Neural cell (in vitro differentiated cells): ENCODE measurements around the gene FGD3. TPM values are rescaled to one million over a fixed set of nuclear protein-coding genes. Genes with fewer than 3 reads are reported as not detected.

Source experiments
- H2AFZ ChIP-seq: fragments of 200-600, 300-800 bp; sonication (generic), shearing (Covaris generic); 2 replicates; pipeline ENCODE4 v1.6.0; 2014; ENCODE audit warnings: low read depth, mild to moderate bottlenecking, antibody characterized with exemption, low read length, moderate library complexity
- H3F3A ChIP-seq: fragments of 200-600 bp; shearing (Covaris generic); 2 replicates; pipeline ENCODE4 v1.6.1; 2016; ENCODE audit warnings: mild to moderate bottlenecking, moderate library complexity, mixed read lengths, antibody characterized with exemption, low read length; ENCODE audit not compliant: insufficient read depth, poor library complexity, severe bottlenecking
- H3K27ac ChIP-seq: fragments of 200-600, 300-800 bp; sonication (generic), shearing (Covaris generic); 2 replicates; pipeline ENCODE4 v1.5.1; 2014; ENCODE audit warnings: mild to moderate bottlenecking, low read length, moderate library complexity
- H3K27me3 ChIP-seq: fragments of 300-800, 200-600 bp; sonication (generic), shearing (Covaris generic); 2 replicates; pipeline ENCODE4 v1.6.0; 2014; ENCODE audit warnings: mild to moderate bottlenecking, low read depth, low read length, moderate library complexity; ENCODE audit not compliant: insufficient read depth
- H3K36me3 ChIP-seq: fragments of 300-800, 200-600 bp; sonication (generic), shearing (Covaris generic); 2 replicates; pipeline ENCODE4 v1.5.1; 2014; ENCODE audit warnings: mild to moderate bottlenecking, antibody characterized with exemption, low read length, moderate library complexity; ENCODE audit not compliant: insufficient read depth
- H3K4me2 ChIP-seq: fragments of 300-800, 200-600 bp; sonication (generic), shearing (Covaris generic); 2 replicates; pipeline ENCODE4 v1.6.0; 2014; ENCODE audit warnings: mild to moderate bottlenecking, low read length
- H3K4me3 ChIP-seq: fragments of 300-800, 200-600 bp; sonication (generic), shearing (Covaris generic); 2 replicates; pipeline ENCODE4 v1.5.1; 2014; ENCODE audit warnings: mild to moderate bottlenecking, low read length, moderate library complexity
- H3K79me2 ChIP-seq: fragments of 200-600 bp; shearing (Covaris generic); replicated peaks from 2 replicates; pipeline ENCODE4 v1.6.0; 2014; ENCODE audit warnings: mild to moderate bottlenecking, low read length, moderate library complexity; ENCODE audit not compliant: insufficient read depth
- H3K9ac ChIP-seq: fragments of 300-800, 200-600 bp; sonication (generic), shearing (Covaris generic); 2 replicates; pipeline ENCODE4 v1.6.1; 2016; ENCODE audit warnings: mild to moderate bottlenecking, low read length, mixed read lengths
- H3K9me2 ChIP-seq: fragments of 200-600 bp; shearing (Covaris generic); 2 replicates; pipeline ENCODE4 v1.6.1; 2016; ENCODE audit warnings: mild to moderate bottlenecking, low read length, mixed read lengths; ENCODE audit not compliant: insufficient read depth
- H3K9me3 ChIP-seq: fragments of 200-600, 300-800 bp; sonication (generic), shearing (Covaris generic); 2 replicates; pipeline ENCODE4 v1.6.1; 2016; ENCODE audit warnings: mild to moderate bottlenecking, mixed run types, low read length, moderate library complexity, mixed read lengths
- H4K20me1 ChIP-seq: fragments of 200-600 bp; shearing (Covaris generic); 2 replicates; pipeline ENCODE4 v1.6.1; 2016; ENCODE audit warnings: mild to moderate bottlenecking, mixed run types; ENCODE audit not compliant: insufficient read depth
- EP300 ChIP-seq: fragments of 450-650 bp; conservative IDR thresholded peaks from 2 replicates; pipeline ENCODE4 v1.6.1; 2014; ENCODE audit warnings: antibody characterized with exemption, mild to moderate bottlenecking, moderate library complexity; ENCODE audit not compliant: poor library complexity, severe bottlenecking
- EZH2 ChIP-seq: fragments of 200-600, 300-800 bp; shearing (Covaris generic), sonication (generic); IDR thresholded peaks from 2 replicates; pipeline ENCODE4 v1.6.1; 2014; ENCODE audit warnings: antibody characterized with exemption, low read length, borderline replicate concordance, mild to moderate bottlenecking; ENCODE audit not compliant: insufficient read depth, poor library complexity, severe bottlenecking
- MXI1 ChIP-seq: fragments of 450-650 bp; conservative IDR thresholded peaks from 2 replicates; pipeline ENCODE4 v1.6.1; 2014; ENCODE audit warnings: antibody characterized with exemption, mild to moderate bottlenecking; ENCODE audit not compliant: poor library complexity, severe bottlenecking
- POLR2AphosphoS5 ChIP-seq: IDR thresholded peaks from 2 replicates; pipeline ENCODE4 v1.6.1; 2012
- RAD21 ChIP-seq: fragments of 450-650 bp; conservative IDR thresholded peaks from 2 replicates; pipeline ENCODE4 v1.6.1; 2014; ENCODE audit warnings: antibody characterized with exemption, mild to moderate bottlenecking, moderate library complexity
- SMC3 ChIP-seq: fragments of 450-650 bp; conservative IDR thresholded peaks from 2 replicates; pipeline ENCODE4 v1.6.1; 2014; ENCODE audit warnings: antibody characterized with exemption, mild to moderate bottlenecking, moderate library complexity; ENCODE audit not compliant: poor library complexity
- TAF1 ChIP-seq: IDR thresholded peaks from 2 replicates; pipeline ENCODE4 v1.6.1; 2012; ENCODE audit warnings: low read depth
- polyA plus RNA-seq: library from polyadenylated mRNA; depleted of rRNA; stranded (reverse); fragments of >200 nt; gene quantifications from 2 replicates; pipeline ENCODE4 v1.2.3, GENCODE V29; 2014
- TF ChIP-seq, protein P1 (sequence below): IDR thresholded peaks from 2 replicates; pipeline ENCODE4 v1.6.1; 2012; ENCODE audit warnings: borderline replicate concordance
- TF ChIP-seq, protein P2 (sequence below): fragments of 450-650 bp; IDR thresholded peaks from 2 replicates; pipeline ENCODE4 v1.5.1; 2014; ENCODE audit warnings: antibody characterized with exemption, mild to moderate bottlenecking, moderate library complexity; ENCODE audit not compliant: poor library complexity, severe bottlenecking

FGD3 gene
- polyA plus RNA-seq, 1 donor from 2014 or later, result 8.3 TPM

DNA sequence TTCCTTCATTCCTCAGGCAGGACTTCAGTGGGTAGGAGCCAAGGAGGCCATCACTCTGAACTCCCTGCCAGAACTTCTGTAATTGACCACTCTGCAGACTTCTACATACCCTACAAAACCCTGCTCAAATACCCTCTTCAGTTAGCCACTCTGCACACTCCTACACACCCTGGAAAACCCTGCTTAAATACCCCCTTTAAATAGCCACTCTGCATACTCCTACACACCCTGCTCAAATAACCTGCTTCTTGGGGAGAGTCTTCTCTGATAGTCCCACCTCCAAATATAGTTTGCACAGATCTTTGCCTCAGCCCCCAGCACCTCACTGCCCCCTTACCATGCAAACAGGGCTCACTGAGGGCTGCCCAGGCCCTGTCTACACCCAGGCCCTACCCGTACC, 130.0 kb downstream of the FGD3 start:
- H3K79me2 ChIP-seq, result no peaks in the 10 kb centered on the region
- no peak overlapping the region for H3K9ac ChIP-seq
- no peak overlapping the region for H3K4me2 ChIP-seq
- H4K20me1 ChIP-seq, result no peaks in the 10 kb centered on the region
- TF ChIP-seq MXI1 (no peak), RAD21 (no peak), TAF1 (no peak), SMC3 (no peak), POLR2AphosphoS5 (no peak), EZH2 (no peak), EP300 (no peak)
- TF ChIP-seq, protein P1, sequence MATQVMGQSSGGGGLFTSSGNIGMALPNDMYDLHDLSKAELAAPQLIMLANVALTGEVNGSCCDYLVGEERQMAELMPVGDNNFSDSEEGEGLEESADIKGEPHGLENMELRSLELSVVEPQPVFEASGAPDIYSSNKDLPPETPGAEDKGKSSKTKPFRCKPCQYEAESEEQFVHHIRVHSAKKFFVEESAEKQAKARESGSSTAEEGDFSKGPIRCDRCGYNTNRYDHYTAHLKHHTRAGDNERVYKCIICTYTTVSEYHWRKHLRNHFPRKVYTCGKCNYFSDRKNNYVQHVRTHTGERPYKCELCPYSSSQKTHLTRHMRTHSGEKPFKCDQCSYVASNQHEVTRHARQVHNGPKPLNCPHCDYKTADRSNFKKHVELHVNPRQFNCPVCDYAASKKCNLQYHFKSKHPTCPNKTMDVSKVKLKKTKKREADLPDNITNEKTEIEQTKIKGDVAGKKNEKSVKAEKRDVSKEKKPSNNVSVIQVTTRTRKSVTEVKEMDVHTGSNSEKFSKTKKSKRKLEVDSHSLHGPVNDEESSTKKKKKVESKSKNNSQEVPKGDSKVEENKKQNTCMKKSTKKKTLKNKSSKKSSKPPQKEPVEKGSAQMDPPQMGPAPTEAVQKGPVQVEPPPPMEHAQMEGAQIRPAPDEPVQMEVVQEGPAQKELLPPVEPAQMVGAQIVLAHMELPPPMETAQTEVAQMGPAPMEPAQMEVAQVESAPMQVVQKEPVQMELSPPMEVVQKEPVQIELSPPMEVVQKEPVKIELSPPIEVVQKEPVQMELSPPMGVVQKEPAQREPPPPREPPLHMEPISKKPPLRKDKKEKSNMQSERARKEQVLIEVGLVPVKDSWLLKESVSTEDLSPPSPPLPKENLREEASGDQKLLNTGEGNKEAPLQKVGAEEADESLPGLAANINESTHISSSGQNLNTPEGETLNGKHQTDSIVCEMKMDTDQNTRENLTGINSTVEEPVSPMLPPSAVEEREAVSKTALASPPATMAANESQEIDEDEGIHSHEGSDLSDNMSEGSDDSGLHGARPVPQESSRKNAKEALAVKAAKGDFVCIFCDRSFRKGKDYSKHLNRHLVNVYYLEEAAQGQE, result no peak
- TF ChIP-seq, protein P2, sequence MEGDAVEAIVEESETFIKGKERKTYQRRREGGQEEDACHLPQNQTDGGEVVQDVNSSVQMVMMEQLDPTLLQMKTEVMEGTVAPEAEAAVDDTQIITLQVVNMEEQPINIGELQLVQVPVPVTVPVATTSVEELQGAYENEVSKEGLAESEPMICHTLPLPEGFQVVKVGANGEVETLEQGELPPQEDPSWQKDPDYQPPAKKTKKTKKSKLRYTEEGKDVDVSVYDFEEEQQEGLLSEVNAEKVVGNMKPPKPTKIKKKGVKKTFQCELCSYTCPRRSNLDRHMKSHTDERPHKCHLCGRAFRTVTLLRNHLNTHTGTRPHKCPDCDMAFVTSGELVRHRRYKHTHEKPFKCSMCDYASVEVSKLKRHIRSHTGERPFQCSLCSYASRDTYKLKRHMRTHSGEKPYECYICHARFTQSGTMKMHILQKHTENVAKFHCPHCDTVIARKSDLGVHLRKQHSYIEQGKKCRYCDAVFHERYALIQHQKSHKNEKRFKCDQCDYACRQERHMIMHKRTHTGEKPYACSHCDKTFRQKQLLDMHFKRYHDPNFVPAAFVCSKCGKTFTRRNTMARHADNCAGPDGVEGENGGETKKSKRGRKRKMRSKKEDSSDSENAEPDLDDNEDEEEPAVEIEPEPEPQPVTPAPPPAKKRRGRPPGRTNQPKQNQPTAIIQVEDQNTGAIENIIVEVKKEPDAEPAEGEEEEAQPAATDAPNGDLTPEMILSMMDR, result no peak
- no peaks in the 10 kb centered on the region for H3K9me3 ChIP-seq
- H3K9me2 ChIP-seq, result no peaks in the 10 kb centered on the region
- H3K27ac ChIP-seq, result no peak overlapping the region
- no peaks in the 10 kb centered on the region for H3K36me3 ChIP-seq
- H3K27me3 ChIP-seq, result no peaks in the 10 kb centered on the region
- no peak overlapping the region for H2AFZ ChIP-seq
- no peaks in the 10 kb centered on the region for H3F3A ChIP-seq
- H3K4me3 ChIP-seq, result no peak overlapping the region

DNA sequence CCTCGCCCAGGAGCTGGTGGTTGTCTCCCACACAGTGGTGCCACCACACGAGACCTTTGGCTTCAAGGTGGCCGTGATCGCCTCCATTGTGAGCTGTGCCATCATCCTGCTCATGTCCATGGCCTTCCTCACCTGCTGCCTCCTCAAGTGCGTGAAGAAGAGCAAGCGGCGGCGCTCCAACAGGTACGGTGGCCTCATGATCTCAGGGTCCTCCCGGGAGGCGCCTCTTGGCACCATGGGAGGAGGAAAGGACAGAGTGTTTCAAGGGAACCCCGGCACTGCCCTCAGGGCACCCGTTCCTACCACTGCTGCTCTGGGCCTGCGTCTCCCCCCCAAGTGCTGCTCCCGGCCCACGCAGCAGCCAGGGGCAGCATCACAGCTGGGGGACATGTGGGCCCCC, 130.5 kb downstream of the FGD3 start:
- Histone ChIP-seq H3K4me2 (no peak overlapping the region), H3K9me2 (no peaks in the 10 kb centered on the region)

More for the DNA sequence above, 130.5 kb downstream of the FGD3 start:
- Histone ChIP-seq H3K79me2 (no peaks in the 10 kb centered on the region), H3K27ac (no peak overlapping the region), H3K9me3 (no peaks in the 10 kb centered on the region), H3K36me3 (no peaks in the 10 kb centered on the region), H3K9ac (no peak overlapping the region), H4K20me1 (no peaks in the 10 kb centered on the region), H2AFZ (no peak overlapping the region), H3K4me3 (no peak overlapping the region), H3F3A (no peaks in the 10 kb centered on the region), H3K27me3 (no peaks in the 10 kb centered on the region)
- TF ChIP-seq, protein P1, result no peak
- TF ChIP-seq EZH2, result no peak
